Activated naive CD8-positive, alpha-beta T cell treated with anti-CD3 and anti-CD28 coated beads, Interleukin-2, amount 50 U/mL, for 24 hours (primary cell): ENCODE measurements around the gene PLSCR3.

ENCODE experiments used
- ATAC-seq: fragments of 150-1000 bp; cut with Tn5 transposase; one replicate; pipeline ENCODE4 v1.10.0; 2021
- DNase-seq: peaks from one replicate; pipeline ENCODE4 v3.0.0; 2021
- H3K27ac Mint-ChIP-seq: one replicate; pipeline ENCODE4 v1.8.0; 2021; ENCODE audit warnings: mild to moderate bottlenecking, mixed read lengths
- H3K27me3 Mint-ChIP-seq: one replicate; pipeline ENCODE4 v1.8.0; 2021; ENCODE audit warnings: mixed read lengths
- H3K36me3 Mint-ChIP-seq: one replicate; pipeline ENCODE4 v1.8.0; 2021; ENCODE audit warnings: low read depth, mixed read lengths
- H3K4me1 Mint-ChIP-seq: one replicate; pipeline ENCODE4 v1.8.0; 2021; ENCODE audit warnings: mixed read lengths
- H3K4me3 Mint-ChIP-seq: one replicate; pipeline ENCODE4 v1.8.0; 2021; ENCODE audit warnings: mild to moderate bottlenecking, moderate library complexity, mixed read lengths
- H3K9me3 Mint-ChIP-seq: one replicate; pipeline ENCODE4 v1.8.0; 2021; ENCODE audit warnings: mixed read lengths

The PLSCR3 gene

GRCh38 chr17:7346761-7347614 lies 47.3 kb downstream of the PLSCR3 start:
- peaks cover 20% of the 10 kb centered on the region for H3K4me1 Mint-ChIP-seq
- no peaks in the 10 kb centered on the region for H3K27me3 Mint-ChIP-seq
- H3K4me3 Mint-ChIP-seq: no peak overlapping the region
- no peaks in the 10 kb centered on the region for H3K9me3 Mint-ChIP-seq
- ATAC-seq (no peak), DNase-seq (no peak)
- peaks cover 10% of the 10 kb centered on the region for H3K36me3 Mint-ChIP-seq
- H3K27ac Mint-ChIP-seq: no peak overlapping the region

GRCh38 chr17:7343250-7343649 lies 51.1 kb downstream of the PLSCR3 start:
- no peak for DNase-seq
- peaks cover 16% of the 10 kb centered on the region for H3K4me1 Mint-ChIP-seq
- no peak overlapping the region for H3K4me3 Mint-ChIP-seq
- no peaks in the 10 kb centered on the region for H3K9me3 Mint-ChIP-seq
- no peak overlapping the region for H3K27ac Mint-ChIP-seq
- H3K27me3 Mint-ChIP-seq: no peaks in the 10 kb centered on the region
- ATAC-seq: no peak
- H3K36me3 Mint-ChIP-seq: peaks cover 16% of the 10 kb centered on the region

- peaks cover 27% of the 10 kb centered on the region for H3K4me1 Mint-ChIP-seq
- no peak overlapping the region for H3K4me3 Mint-ChIP-seq
- no peaks in the 10 kb centered on the region for H3K9me3 Mint-ChIP-seq
- no peak overlapping the region for H3K27ac Mint-ChIP-seq
- no peaks in the 10 kb centered on the region for H3K27me3 Mint-ChIP-seq
- H3K36me3 Mint-ChIP-seq: peaks cover 23% of the 10 kb centered on the region
- DNase-seq (no peak), ATAC-seq (no peak)
Measured at GRCh38 chr17:7341842-7342241, 52.5 kb downstream of the PLSCR3 start.

GRCh38 chr17:7340179-7340578 lies 54.1 kb downstream of the PLSCR3 start:
- DNase-seq: no peak
- H3K36me3 Mint-ChIP-seq: peaks cover 23% of the 10 kb centered on the region
- no peak for ATAC-seq
- H3K27ac Mint-ChIP-seq: peak overlapping the region; percentile 23
- no peaks in the 10 kb centered on the region for H3K9me3 Mint-ChIP-seq
- peaks cover 38% of the 10 kb centered on the region for H3K4me1 Mint-ChIP-seq
- no peaks in the 10 kb centered on the region for H3K27me3 Mint-ChIP-seq
- no peak overlapping the region for H3K4me3 Mint-ChIP-seq
